SW 1271 (cell line): ENCODE data around the gene CIPC.

Experiments used
- DNase-seq, 2 experiments: peaks; one replicate each; lab custom pipeline; 2025; lab: John Stamatoyannopoulos, UW

CIPC gene

DNA sequence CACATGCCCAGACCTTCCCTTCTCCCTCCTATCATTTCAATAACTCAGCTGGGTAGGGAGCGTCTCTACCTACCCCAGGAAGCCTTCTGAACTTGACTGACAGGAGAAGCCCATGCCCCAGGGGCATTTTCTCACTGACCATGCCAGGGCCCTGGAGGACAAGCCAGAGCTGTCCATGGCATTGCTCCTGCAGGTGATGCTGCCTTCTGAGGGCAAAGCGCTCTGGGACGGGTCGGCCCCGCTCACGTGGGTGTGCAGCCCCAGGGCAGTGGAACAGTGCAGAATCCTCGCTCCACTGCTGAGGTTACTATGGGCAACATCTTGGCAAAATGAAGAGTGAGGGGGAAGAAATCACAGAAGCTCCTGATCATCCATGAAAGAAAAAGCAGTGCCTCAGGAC lies 28.5 kb upstream of the CIPC start:
- DNase-seq, result no peak

GRCh38 chr14:77071938-77072388 lies 26.1 kb upstream of the CIPC start:
- DNase-seq, result no peak

DNA sequence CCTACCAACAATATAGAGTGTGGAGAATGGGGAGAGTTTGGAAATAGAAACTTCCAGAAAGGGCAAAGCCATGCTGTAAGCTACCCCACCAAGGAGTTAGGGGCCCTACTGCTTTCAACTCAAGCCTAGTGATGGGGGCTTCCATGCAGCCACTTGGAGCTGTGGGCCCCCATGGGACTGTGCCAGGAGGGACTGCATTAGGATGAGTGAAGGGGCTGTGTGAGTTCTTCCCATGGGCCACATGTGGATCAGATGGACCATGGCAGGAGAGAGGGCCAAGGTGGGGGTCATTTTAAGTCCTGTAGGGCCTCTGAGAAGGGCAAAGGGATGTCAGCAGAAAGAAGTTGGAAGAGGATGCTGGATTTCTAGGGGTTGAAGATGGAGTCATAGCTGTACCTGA lies 23.1 kb upstream of the CIPC start:
- no peak for DNase-seq

- DNase-seq, result no peak
Measured at GRCh38 chr14:77076113-77076631, 21.9 kb upstream of the CIPC start.

DNA sequence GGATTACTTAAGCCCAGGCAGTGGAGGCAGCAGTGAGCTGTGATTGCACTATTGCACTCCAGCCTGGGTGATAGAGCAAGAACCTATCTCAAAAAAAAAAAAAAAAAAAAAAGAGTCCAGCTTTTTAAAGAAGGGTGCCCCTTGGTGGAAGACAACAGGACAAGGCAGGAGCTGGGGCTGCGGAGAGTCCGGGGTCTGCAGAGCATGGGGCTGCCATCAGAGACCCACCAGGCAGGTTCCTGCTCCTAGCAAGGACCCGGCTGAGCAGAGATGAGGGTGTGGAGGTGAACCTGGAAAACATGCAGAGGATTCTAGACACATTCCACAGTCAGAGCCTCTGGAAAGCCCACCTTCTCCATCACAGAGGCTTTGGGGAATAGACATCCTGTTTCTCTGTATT lies 21.0 kb upstream of the CIPC start:
- no peak for DNase-seq

DNA sequence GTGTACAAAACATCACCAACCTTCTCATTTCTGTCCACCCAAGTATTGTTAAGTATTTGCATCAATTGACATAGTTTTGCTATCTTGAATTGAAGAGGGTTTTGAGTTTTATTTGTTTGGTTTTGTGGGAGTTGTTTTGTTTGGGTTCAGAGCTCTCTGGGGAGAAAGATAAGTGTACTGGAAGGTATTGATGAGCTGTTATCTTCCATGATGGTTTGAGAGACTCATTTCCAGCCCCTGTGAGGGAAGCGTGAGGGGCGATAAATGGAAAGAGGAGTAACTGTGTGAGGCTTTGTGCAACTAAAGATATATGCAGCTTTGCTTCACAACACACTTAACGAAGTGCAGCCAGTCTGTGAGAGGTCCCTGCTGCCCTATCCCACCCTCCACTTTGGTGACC lies 15.7 kb upstream of the CIPC start:
- no peak for DNase-seq

DNA sequence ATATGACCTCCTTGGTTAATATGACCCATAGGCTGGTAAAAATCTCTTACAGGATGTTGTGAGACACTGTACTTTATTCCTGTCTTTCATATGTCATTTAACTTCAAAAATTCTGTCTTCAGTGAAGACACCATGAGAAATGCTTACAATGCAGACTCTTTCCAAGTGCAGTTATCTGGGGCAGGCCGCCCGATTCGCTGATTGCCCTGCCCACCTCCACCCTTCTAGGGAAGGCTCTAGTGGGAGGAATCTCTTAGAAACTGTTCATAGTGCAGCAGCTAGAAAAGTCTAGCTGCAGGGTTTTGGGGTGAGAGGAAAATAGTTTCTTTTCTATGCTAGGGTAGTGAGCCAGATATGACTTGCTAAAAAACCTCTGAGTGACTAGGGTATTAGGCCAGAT lies 15.0 kb upstream of the CIPC start:
- DNase-seq, result no peak

GRCh38 chr14:77084985-77085384 lies 13.1 kb upstream of the CIPC start:
- no peak for DNase-seq

DNA sequence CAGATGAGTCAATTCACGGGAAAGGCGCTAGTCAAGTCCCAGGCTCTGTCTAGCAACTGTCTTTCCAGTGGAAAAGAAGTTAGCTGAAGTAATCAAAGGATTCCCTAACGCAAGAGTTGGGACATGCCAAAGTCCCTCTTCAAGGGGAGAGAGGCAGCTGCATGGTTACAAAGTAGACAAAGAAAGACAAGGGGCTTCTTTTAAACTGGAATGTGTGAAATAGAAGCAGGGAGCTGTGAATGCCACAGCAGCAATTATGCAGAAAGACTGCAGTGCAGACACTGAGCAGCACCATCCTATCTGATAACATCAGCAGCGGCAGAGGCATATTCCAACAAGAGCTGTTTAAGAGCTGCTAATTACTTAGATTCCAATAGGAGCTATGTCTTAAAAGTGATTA lies 12.5 kb upstream of the CIPC start:
- DNase-seq, result no peak

DNA sequence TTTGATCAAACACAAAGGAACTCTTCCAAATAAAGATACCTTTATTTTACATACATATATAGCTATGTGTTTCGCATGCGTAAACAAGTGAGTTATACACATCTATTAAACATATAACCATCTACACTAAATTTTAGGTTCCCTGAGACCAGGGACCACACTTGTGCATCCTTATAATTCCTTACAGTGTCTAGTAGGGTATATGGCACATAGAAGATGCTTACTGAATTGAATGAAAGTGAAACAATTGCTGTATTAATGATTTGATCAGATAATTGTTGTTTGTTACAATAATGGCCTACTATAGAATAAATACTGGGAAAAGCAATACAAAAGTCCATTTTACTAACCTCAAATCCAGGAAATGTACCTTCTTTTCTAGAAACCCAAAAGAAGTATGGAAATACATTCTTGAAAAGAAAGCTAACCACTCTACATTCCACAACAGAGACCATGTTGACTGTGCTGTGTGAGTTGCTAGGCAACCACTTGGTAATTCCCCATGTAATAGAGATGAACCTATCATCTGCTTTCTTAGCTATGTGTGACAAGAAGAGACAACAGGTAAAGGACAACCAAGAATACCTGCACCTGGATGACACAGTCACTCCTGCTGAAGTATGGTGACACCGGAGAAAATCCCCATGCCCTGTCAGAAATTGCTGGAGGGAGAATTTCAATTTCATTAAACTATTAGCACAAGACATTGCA lies 11.9 kb upstream of the CIPC start:
- no peak for DNase-seq

- DNase-seq, result no peak
Measured at GRCh38 chr14:77086951-77087350, 11.1 kb upstream of the CIPC start.

DNA sequence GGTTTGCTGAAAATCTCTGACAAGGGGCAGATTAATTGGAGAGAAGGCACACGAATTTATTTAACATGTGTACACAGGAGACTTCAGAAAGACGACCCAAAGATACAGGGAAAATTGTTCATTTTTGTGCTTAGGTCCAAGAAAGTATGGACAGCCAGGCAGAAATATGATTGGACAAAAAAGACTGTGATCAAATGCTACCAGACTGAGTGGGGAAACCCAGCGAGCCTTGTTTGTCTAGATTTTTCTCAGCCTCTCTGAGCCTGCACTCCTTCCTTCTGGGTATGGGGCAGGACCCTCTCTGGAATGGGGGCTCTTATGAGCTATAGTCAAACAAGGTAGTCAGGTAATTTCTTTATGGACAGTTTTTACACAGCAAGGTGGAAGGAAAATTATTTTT lies 10.4 kb upstream of the CIPC start:
- DNase-seq, result no peak

DNA sequence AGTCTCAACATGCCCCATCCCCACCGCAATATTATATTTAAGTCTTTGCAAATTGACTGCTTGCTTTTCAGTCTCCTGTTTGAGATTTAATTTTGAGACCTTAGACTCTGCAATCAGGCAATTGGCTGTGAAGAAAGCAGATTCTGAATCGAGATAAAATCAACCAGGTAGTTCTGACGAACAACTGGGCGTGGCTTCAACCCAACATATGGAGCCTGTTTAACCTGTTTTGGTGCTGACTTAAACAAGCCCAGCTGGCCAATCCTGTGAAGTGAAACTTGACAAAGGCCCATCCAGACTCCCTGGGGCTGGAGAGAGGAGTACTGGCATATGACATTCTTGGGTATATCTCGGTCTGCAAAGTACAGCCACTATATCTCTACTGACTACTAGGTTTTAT lies 9.8 kb upstream of the CIPC start:
- no peak for DNase-seq

DNA sequence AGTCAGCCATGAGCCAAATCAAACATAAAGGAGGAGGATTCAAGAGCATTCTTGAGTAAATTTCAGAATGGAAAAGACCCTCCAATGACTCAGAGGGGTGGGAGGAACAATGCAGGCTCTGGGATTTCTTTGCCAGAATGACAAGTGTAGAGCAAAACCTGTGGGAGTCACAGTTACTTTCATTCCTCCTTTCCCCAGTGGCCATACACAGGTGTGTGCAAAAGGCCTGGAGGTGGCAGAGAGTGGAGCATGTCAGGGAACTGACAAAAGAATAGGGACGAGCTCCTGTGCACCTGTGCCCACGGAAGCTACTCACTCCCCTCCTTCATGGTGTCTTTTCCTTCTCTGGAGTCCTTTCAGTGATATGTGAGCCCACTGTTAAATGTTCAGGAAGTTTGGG lies 9.4 kb upstream of the CIPC start:
- DNase-seq, result no peak

DNA sequence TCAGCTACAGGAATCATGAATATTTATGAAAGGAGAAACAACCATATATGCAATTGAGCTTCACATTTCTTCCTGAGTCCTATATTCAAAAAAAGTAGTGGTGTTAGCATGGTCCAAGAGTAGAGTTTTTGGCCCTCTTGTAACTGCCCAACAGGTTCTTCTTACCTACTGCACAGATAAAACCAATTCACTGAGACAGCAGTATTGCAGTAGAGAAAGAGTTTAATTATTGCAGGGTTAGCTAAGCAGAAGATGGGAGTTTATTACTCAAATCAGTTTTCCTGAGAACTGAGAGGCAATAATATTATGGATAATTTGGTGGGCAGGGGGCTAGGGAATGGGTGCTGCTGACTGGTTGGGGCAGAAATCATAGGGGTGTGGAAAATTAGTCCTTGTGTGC lies 6.5 kb upstream of the CIPC start:
- no peak for DNase-seq

GRCh38 chr14:77092676-77093075 lies 5.4 kb upstream of the CIPC start:
- DNase-seq, result no peak

DNA sequence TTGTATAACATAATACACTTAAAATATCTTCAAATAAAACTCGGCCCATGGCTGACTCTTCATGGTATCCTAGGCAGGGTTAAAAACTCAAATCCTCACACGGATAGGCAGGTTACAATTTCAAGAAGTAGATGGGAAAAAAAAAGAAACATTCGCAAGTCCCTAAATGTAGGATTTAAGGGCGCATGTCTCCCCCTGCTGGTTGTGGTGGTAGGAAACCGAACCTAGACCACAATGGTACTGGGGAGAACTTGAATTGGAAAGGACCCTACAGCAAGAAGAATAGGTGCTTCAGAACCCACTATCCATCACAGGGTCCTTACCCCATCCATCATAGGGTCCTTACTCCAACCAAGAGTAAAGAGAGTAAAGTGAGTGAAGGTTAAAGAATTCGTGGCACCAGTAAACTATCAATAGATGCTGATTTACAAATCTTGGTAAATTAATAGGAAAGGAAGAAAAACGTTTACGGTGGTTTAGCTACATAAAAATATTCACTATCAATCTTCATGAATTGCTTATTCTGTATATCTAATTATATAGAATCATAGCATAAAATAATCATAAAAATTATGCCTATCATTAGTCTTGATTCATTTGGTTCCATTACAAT lies 3.3 kb upstream of the CIPC start:
- DNase-seq, result peak; percentile 58 to 72

DNA sequence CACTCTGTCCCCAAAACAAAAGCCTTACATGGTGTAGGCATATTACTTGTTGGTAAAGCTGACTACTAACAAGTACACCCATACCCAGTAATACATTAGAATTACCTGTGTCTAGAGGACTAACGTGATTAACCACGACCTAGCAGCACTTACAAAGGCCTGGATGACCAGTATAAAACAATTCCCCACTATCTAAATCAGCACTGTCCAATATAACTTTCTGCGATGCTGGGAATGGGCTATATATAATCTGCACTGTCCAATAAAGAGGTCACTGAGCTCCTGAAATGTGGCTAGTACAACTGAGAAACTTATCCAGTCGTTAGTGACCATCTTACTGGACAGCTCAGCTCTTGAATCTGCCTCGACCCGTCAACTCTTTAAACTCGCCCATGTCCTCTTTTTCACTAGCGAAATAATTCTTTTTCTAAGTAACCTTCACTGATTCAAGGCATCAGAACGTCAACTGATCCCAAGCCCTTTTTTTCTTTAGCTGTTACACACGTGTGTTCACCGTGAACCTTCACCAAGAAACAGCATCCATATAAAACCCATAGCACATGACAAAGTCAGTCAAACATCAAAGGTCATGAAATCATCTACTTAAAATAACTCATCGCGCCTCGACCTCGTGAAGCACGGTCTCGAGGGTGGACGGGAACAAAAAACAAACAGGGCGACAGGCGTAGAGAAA lies 905 bp upstream of the CIPC start:
- DNase-seq, result peak in 1 of 2 experiments; percentile 56

GRCh38 chr14:77098529-77099353 lies 683 bp downstream of the CIPC start:
- DNase-seq, result no peak

GRCh38 chr14:77099425-77100167 lies 1.5 kb downstream of the CIPC start:
- DNase-seq, result peak in 1 of 2 experiments; percentile 7

- DNase-seq, result no peak
Measured at GRCh38 chr14:77100961-77101360, 2.9 kb downstream of the CIPC start.

GRCh38 chr14:77102154-77102553 lies 4.1 kb downstream of the CIPC start:
- DNase-seq, result no peak
